Sigmoid colon (tissue), 4 donors: ENCODE results near the gene INSRR.

Experiments
- EP300 ChIP-seq, 4 donors: sonication (generic); formaldehyde crosslinking; IDR thresholded peaks; one replicate each; pipeline ENCODE4 v1.6.1; 2017; ENCODE audit warnings: antibody characterized with exemption in 4 of 4
- POLR2A ChIP-seq, 2 donors: fragments of 450-650 bp; IDR thresholded peaks; one replicate each; pipeline ENCODE4 v1.6.1; 2016; ENCODE audit warnings: antibody characterized with exemption in 2 of 2, mild to moderate bottlenecking in 2 of 2, moderate library complexity in 2 of 2
- POLR2AphosphoS5 ChIP-seq, 4 donors: sonication (generic); formaldehyde crosslinking; IDR thresholded peaks; one replicate each; pipeline ENCODE4 v1.6.1; 2017; ENCODE audit warnings: antibody characterized with exemption in 4 of 4
- TF ChIP-seq, protein P1 (sequence below), 4 experiments: fragments of 450-650 bp in 3 of 4; fragments of 200-600 bp in 1 of 4; IDR thresholded peaks; one replicate each; pipeline ENCODE4 v1.5.1; 2016 to 2019; ENCODE audit warnings: antibody characterized with exemption in 4 of 4, mild to moderate bottlenecking in 3 of 4, moderate library complexity in 2 of 4

GRCh38 chr1:156908541-156908940 lies 49.6 kb upstream of the INSRR start:
- TF ChIP-seq, protein P1, sequence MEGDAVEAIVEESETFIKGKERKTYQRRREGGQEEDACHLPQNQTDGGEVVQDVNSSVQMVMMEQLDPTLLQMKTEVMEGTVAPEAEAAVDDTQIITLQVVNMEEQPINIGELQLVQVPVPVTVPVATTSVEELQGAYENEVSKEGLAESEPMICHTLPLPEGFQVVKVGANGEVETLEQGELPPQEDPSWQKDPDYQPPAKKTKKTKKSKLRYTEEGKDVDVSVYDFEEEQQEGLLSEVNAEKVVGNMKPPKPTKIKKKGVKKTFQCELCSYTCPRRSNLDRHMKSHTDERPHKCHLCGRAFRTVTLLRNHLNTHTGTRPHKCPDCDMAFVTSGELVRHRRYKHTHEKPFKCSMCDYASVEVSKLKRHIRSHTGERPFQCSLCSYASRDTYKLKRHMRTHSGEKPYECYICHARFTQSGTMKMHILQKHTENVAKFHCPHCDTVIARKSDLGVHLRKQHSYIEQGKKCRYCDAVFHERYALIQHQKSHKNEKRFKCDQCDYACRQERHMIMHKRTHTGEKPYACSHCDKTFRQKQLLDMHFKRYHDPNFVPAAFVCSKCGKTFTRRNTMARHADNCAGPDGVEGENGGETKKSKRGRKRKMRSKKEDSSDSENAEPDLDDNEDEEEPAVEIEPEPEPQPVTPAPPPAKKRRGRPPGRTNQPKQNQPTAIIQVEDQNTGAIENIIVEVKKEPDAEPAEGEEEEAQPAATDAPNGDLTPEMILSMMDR (IDR thresholded peaks at IDR 0.05) = no peak
- no peak for TF ChIP-seq POLR2A (IDR thresholded peaks at IDR 0.05)
- no peak for TF ChIP-seq EP300 (IDR thresholded peaks at IDR 0.05)
- no peak for TF ChIP-seq POLR2AphosphoS5 (IDR thresholded peaks at IDR 0.05)
